Kidney epithelial cell (primary cell): ENCODE data around the gene TAPBP. TPM values are rescaled to one million over a fixed set of nuclear protein-coding genes. Genes with fewer than 3 reads are reported as not detected.

Experiments
- DNase-seq: peaks from one replicate; pipeline ENCODE4 v3.0.0-alpha.2; 2010; ENCODE audit warnings: low read depth
- H3K27me3 ChIP-seq: 2 replicates; pipeline ENCODE4 v1.6.0; 2011; ENCODE audit warnings: low read length; ENCODE audit not compliant: control insufficient read depth, insufficient read depth
- H3K36me3 ChIP-seq: 2 replicates; pipeline ENCODE4 v1.5.1; 2011; ENCODE audit warnings: low read length; ENCODE audit not compliant: control insufficient read depth, insufficient read depth
- H3K4me3 ChIP-seq: 2 replicates; pipeline ENCODE4 v1.5.1; 2011; ENCODE audit warnings: low read depth, mild to moderate bottlenecking, control low read depth, low read length
- total RNA-seq: library from RNA; depleted of rRNA; stranded (reverse); fragments of >200 nt; gene quantifications from 2 replicates; pipeline ENCODE4 v1.2.3, GENCODE V29; 2015
- TF ChIP-seq, protein P1 (sequence below): IDR thresholded peaks from 2 replicates; pipeline ENCODE4 v1.5.1; 2011; ENCODE audit warnings: mild to moderate bottlenecking, moderate library complexity, low read length, control low read depth, inconsistent platforms; ENCODE audit not compliant: insufficient read depth, poor library complexity, severe bottlenecking

The TAPBP gene
- total RNA-seq, 1 donor from 2014 or later: 214 TPM

DNA sequence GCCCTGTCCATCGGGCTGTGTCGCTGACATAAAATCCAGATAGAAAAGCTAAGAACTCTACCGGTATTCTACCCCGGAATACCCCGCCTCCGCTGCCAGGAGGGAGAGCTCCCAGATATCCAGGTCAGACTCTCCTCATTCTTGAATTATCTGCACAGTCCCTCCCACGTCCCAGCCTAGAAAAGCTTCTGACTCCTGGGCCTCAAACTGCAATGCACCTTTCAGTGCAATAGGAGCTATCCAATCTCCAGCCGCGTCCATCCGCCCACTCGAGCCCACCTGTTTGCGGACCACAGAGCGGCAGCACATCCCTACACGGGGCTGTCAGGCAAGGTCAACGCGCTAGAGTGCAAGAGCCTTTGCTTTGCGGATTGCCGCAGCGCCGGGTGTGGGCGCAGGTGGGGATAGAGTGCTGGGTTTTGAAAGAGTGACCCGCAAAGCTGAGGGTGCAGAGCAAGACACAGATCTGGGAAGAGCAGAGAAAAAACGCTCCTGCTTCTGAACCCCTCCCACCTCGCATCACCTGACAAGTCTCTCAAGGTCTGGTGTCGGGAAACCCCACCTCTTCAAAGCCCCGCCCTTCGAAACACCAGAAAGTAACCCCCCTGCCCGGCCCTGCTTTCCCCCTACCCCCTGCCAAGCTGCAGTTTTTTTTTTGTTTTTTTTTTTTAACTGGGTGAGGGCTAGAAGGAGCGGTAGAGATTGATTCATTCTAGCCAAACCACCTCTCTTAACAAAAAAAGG, 1.3 kb downstream of the TAPBP start:
- Histone ChIP-seq H3K36me3 (no peaks in the 10 kb centered on the region), H3K4me3 (peak overlapping the region; percentile 97), H3K27me3 (no peaks in the 10 kb centered on the region)
- TF ChIP-seq, protein P1, sequence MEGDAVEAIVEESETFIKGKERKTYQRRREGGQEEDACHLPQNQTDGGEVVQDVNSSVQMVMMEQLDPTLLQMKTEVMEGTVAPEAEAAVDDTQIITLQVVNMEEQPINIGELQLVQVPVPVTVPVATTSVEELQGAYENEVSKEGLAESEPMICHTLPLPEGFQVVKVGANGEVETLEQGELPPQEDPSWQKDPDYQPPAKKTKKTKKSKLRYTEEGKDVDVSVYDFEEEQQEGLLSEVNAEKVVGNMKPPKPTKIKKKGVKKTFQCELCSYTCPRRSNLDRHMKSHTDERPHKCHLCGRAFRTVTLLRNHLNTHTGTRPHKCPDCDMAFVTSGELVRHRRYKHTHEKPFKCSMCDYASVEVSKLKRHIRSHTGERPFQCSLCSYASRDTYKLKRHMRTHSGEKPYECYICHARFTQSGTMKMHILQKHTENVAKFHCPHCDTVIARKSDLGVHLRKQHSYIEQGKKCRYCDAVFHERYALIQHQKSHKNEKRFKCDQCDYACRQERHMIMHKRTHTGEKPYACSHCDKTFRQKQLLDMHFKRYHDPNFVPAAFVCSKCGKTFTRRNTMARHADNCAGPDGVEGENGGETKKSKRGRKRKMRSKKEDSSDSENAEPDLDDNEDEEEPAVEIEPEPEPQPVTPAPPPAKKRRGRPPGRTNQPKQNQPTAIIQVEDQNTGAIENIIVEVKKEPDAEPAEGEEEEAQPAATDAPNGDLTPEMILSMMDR: no peak
- no peak for DNase-seq

GRCh38 chr6:33306356-33306755, 7.5 kb downstream of the TAPBP start:
- TF ChIP-seq, protein P1: no peak
- no peak for DNase-seq
- Histone ChIP-seq H3K27me3 (no peaks in the 10 kb centered on the region), H3K4me3 (no peak overlapping the region), H3K36me3 (no peaks in the 10 kb centered on the region)

GRCh38 chr6:33305052-33305451, 8.8 kb downstream of the TAPBP start:
- TF ChIP-seq, protein P1: no peak
- Histone ChIP-seq H3K27me3 (no peaks in the 10 kb centered on the region), H3K36me3 (no peaks in the 10 kb centered on the region)

GRCh38 chr6:33304216-33304615, 9.7 kb downstream of the TAPBP start:
- Histone ChIP-seq H3K27me3 (no peaks in the 10 kb centered on the region), H3K36me3 (no peaks in the 10 kb centered on the region), H3K4me3 (no peak overlapping the region)
- TF ChIP-seq, protein P1: no peak
- DNase-seq: no peak

More at GRCh38 chr6:33305052-33305451, 8.8 kb downstream of the TAPBP start:
- DNase-seq: no peak
- H3K4me3 ChIP-seq: no peak overlapping the region

DNA sequence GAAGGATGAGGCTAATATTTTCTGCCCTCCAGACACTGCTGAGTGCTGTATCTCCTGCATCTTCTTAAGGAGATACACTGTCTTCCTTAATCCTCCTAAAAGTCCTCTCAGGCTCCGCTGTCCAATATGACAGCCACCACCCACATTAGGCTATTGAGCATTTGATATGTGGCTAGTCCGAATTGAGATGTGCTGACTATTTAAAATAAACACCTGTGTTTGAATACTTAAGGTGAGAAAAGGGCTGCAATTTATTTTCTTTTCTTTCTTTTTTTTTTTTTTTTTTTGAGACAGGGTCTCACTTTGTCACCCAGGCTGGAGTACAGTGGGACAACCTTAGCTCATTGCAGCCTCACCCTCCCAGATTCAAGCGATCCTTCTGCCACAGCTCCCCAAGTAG, 12.0 kb downstream of the TAPBP start:
- Histone ChIP-seq H3K4me3 (no peak overlapping the region), H3K36me3 (no peaks in the 10 kb centered on the region), H3K27me3 (no peaks in the 10 kb centered on the region)
- no peak for DNase-seq
- TF ChIP-seq, protein P1: no peak
